SK-N-SH (cell line): ENCODE measurements around the gene DGCR8. TPM values are rescaled to one million over a fixed set of nuclear protein-coding genes. Genes with fewer than 3 reads are reported as not detected.

ENCODE experiments used
- CTCF ChIA-PET: fragments of 300-600, 350-600 bp; formaldehyde crosslinking; extraction: SDS; loops from one replicate; lab custom pipeline; 2021; lab: Yijun Ruan, JAX
- POLR2A ChIA-PET: fragments of 350-600 bp; sonication (Branson Sonifier 250); formaldehyde crosslinking; extraction: SDS; loops from one replicate; lab custom pipeline; 2020; ENCODE audit warnings: antibody characterized with exemption, inconsistent platforms; lab: Yijun Ruan, JAX
- DNase-seq: peaks from one replicate; pipeline ENCODE4 v3.0.0; 2012
- H2AFZ ChIP-seq: fragments of 200-600 bp; sonication (generic); 2 replicates; pipeline ENCODE4 v1.8.1; 2016; ENCODE audit warnings: antibody characterized with exemption, mild to moderate bottlenecking, low read depth
- H3F3A ChIP-seq: fragments of 200-600 bp; sonication (generic); replicated peaks from 2 replicates; pipeline ENCODE3; 2016; ENCODE audit warnings: antibody characterized with exemption, mild to moderate bottlenecking; ENCODE audit not compliant: insufficient read depth
- H3K27ac ChIP-seq, 2 experiments: fragments of 200-500 bp in 1 of 2; fragments of 200-600 bp in 1 of 2; sonication (Bioruptor generic) in 1 of 2; sonication (generic), shearing (Covaris generic) in 1 of 2; 2 replicates each; pipeline versions ENCODE4 v1.5.1 to v1.6.1; 2014 to 2016; ENCODE audit warnings: low read depth in 2 of 2, inconsistent platforms in 1 of 2, low read length in 1 of 2, mild to moderate bottlenecking in 1 of 2, mixed read lengths in 1 of 2
- H3K27me3 ChIP-seq: fragments of 200-600 bp; sonication (generic), shearing (Covaris generic); 2 replicates; pipeline ENCODE4 v1.6.1; 2016; ENCODE audit warnings: mixed run types; ENCODE audit not compliant: insufficient read depth
- H3K36me3 ChIP-seq, 2 experiments: fragments of 200-500 bp in 1 of 2; fragments of 200-600 bp in 1 of 2; sonication (Bioruptor generic) in 1 of 2; sonication (generic) in 1 of 2; replicated peaks in 1 of 2; 2 replicates each; pipeline versions ENCODE3 to v1.5.1; 2014 to 2016; ENCODE audit warnings: low read length in 1 of 2, mild to moderate bottlenecking in 1 of 2; ENCODE audit not compliant: insufficient read depth in 2 of 2, control insufficient read depth in 1 of 2
- H3K4me1 ChIP-seq, 2 experiments: fragments of 200-500 bp in 1 of 2; fragments of 200-600 bp in 1 of 2; sonication (Bioruptor generic) in 1 of 2; sonication (generic), shearing (Covaris generic) in 1 of 2; 2 replicates each; pipeline versions ENCODE4 v1.5.1 to v1.6.1; 2014 to 2016; ENCODE audit warnings: low read depth in 1 of 2, low read length in 1 of 2, mixed run types in 1 of 2; ENCODE audit not compliant: insufficient read depth in 2 of 2, control insufficient read depth in 1 of 2
- H3K4me2 ChIP-seq: fragments of 200-600 bp; sonication (generic), shearing (Covaris generic); 2 replicates; pipeline ENCODE4 v1.6.1; 2017; ENCODE audit warnings: mixed run types
- H3K4me3 ChIP-seq, 2 experiments: fragments of 200-500 bp in 1 of 2; fragments of 200-600 bp in 1 of 2; sonication (Bioruptor generic) in 1 of 2; sonication (generic), shearing (Covaris generic) in 1 of 2; 2 replicates each; pipeline versions ENCODE4 v1.5.1 to v1.8.1; 2014 to 2016; ENCODE audit warnings: low read depth in 2 of 2, inconsistent platforms in 1 of 2, low read length in 1 of 2, mild to moderate bottlenecking in 1 of 2, mixed read lengths in 1 of 2, moderate library complexity in 1 of 2
- H3K79me2 ChIP-seq: fragments of 200-600 bp; sonication (generic); 2 replicates; pipeline ENCODE4 v1.8.1; 2017; ENCODE audit warnings: mild to moderate bottlenecking; ENCODE audit not compliant: insufficient read depth
- H3K9ac ChIP-seq: fragments of 200-600 bp; sonication (generic); 2 replicates; pipeline ENCODE4 v1.6.1; 2017; ENCODE audit warnings: mixed run types
- H3K9me2 ChIP-seq: fragments of 200-600 bp; sonication (generic); 2 replicates; pipeline ENCODE4 v1.6.1; 2017; ENCODE audit warnings: mixed run types
- H3K9me3 ChIP-seq: fragments of 200-600 bp; sonication (generic); 2 replicates; pipeline ENCODE4 v1.6.1; 2017; ENCODE audit warnings: mixed run types, mild to moderate bottlenecking, moderate library complexity
- H4K20me1 ChIP-seq: fragments of 200-600 bp; sonication (generic); 2 replicates; pipeline ENCODE4 v1.6.1; 2017; ENCODE audit warnings: mild to moderate bottlenecking, mixed run types; ENCODE audit not compliant: insufficient read depth
- FOXJ3 ChIP-seq: sonication (generic); formaldehyde crosslinking; IDR thresholded peaks from 2 replicates; pipeline ENCODE4 v1.5.1; 2020; ENCODE audit warnings: mild to moderate bottlenecking, missing genetic modification reagents
- FOXM1 ChIP-seq: IDR thresholded peaks from 2 replicates; pipeline ENCODE4 v1.4.0; 2012; ENCODE audit warnings: low read depth, mild to moderate bottlenecking
- GABPA ChIP-seq: IDR thresholded peaks from 2 replicates; pipeline ENCODE4 v1.4.0; 2012; ENCODE audit warnings: low read depth, mild to moderate bottlenecking
- PBX3 ChIP-seq: IDR thresholded peaks from 2 replicates; pipeline ENCODE4; 2012
- POLR2AphosphoS5 ChIP-seq: IDR thresholded peaks from 2 replicates; pipeline ENCODE4 v1.6.1; 2012; ENCODE audit warnings: low read depth, low read length
- REST ChIP-seq: IDR thresholded peaks from 2 replicates; pipeline ENCODE4 v1.6.1; 2012; ENCODE audit warnings: mild to moderate bottlenecking, low read depth, low read length, moderate library complexity
- RFX5 ChIP-seq: IDR thresholded peaks from 2 replicates; pipeline ENCODE4 v1.6.1; 2012; ENCODE audit warnings: mild to moderate bottlenecking, improper control_type of control experiment, low read length
- RXRA ChIP-seq: IDR thresholded peaks from 2 replicates; pipeline ENCODE4 v1.4.0; 2012; ENCODE audit warnings: low read depth, mild to moderate bottlenecking, borderline replicate concordance
- SIN3A ChIP-seq: IDR thresholded peaks from 2 replicates; pipeline ENCODE4 v1.6.1; 2012; ENCODE audit warnings: low read depth, mild to moderate bottlenecking, low read length, moderate library complexity, borderline replicate concordance
- SMC3 ChIP-seq: IDR thresholded peaks from 2 replicates; pipeline ENCODE4 v1.6.1; 2012; ENCODE audit warnings: low read depth, low read length, improper control_type of control experiment
- TEAD4 ChIP-seq: IDR thresholded peaks from 2 replicates; pipeline ENCODE4 v1.4.0; 2012; ENCODE audit warnings: mild to moderate bottlenecking, borderline replicate concordance; ENCODE audit not compliant: insufficient read depth
- USF2 ChIP-seq: fragments of 150-350 bp; IDR thresholded peaks from 2 replicates; pipeline ENCODE4 v1.6.1; 2017; ENCODE audit warnings: antibody characterized with exemption, low read length, low read depth, borderline replicate concordance
- YY1 ChIP-seq: IDR thresholded peaks from 2 replicates; pipeline ENCODE4 v1.4.0; 2012; ENCODE audit warnings: low read depth, mild to moderate bottlenecking
- ZBTB33 ChIP-seq: IDR thresholded peaks from 2 replicates; pipeline ENCODE4 v1.4.0; 2012; ENCODE audit warnings: low read depth, borderline replicate concordance
- WGBS: methylation state at CpG from one replicate; pipeline ENCODE4 v1.1.6; 2017; ENCODE audit warnings: low lambda C conversion rate; 5-methylcytosine and 5-hydroxymethylcytosine counted together
- polyA plus RNA-seq, 3 experiments: library from polyadenylated mRNA; depleted of rRNA; stranded (reverse); fragments of >200 nt; gene quantifications; 2 replicates each; pipeline ENCODE4 v1.2.3, GENCODE V29; 2012

Gene DGCR8
- polyA plus RNA-seq, 1 of the 3 experiments (the other 2 are of a cell fraction), result 26.5 TPM

GRCh38 chr22:20156042-20156389 lies 76.0 kb downstream of the DGCR8 start:
- peaks cover 0 to 35% of the 10 kb centered on the region in 2 experiments; a peak in 1 of 4 replicates for H3K4me1 ChIP-seq
- H3K27me3 ChIP-seq, result no peaks in the 10 kb centered on the region
- no peak overlapping the region for H3K9ac ChIP-seq
- H3K9me2 ChIP-seq, result no peaks in the 10 kb centered on the region
- peak overlapping the region in 1 of 2 experiments; percentile 74; a peak in 2 of 4 replicates for H3K27ac ChIP-seq
- TF ChIP-seq PBX3 (no peak), GABPA (no peak), TEAD4 (no peak), POLR2AphosphoS5 (no peak), SMC3 (no peak), ZBTB33 (no peak), RFX5 (no peak), FOXM1 (no peak), FOXJ3 (CRISPR knock-in tag) (no peak), REST (no peak), YY1 (no peak), USF2 (no peak), RXRA (no peak), SIN3A (no peak)
- peak overlapping the region in 1 of 2 experiments; percentile 61; a peak in 2 of 4 replicates for H3K4me3 ChIP-seq
- POLR2A ChIA-PET, result no interaction called here
- H4K20me1 ChIP-seq, result no peaks in the 10 kb centered on the region
- CTCF ChIA-PET, result interaction anchor here (0.6 to 5.1 kb wide), 16 partner anchors 12 to 238 kb away, joined by 3 to 87 read pairs (median 4); partner anchors contain the start of genes DGCR6L and ZNF74
- H3K4me2 ChIP-seq, result peak overlapping the region; percentile 96
- H3F3A ChIP-seq, result peaks cover 7% of the 10 kb centered on the region
- peaks cover 4% of the 10 kb centered on the region; the same call in 1 of the 2 replicates for H3K79me2 ChIP-seq
- 63% methylated on average over 4 of the region's 7 CpGs for WGBS
- H2AFZ ChIP-seq, result no peak overlapping the region
- H3K36me3 ChIP-seq, result peaks cover 0 to 2% of the 10 kb centered on the region in 2 experiments
- no peaks in the 10 kb centered on the region for H3K9me3 ChIP-seq
- no peak for DNase-seq
